ENCODE measurements around the gene FBXO11. TPM values are rescaled to one million over a fixed set of nuclear protein-coding genes. Genes with fewer than 3 reads are reported as not detected.

Gene FBXO11
- total and polyA plus RNA-seq, 11 donors = 19.7 to 52.4 (median 33.2) TPM

- Histone ChIP-seq H3K27ac (peak overlapping the region in 1 of 12 donors; percentile 28), H3K27me3 (no peaks in the 10 kb centered on the region), H3K4me1 (peaks cover 0 to 15% (median 0%) of the 10 kb centered on the region in 12 donors), H3K36me3 (peaks cover 0 to 100% (median 97%) of the 10 kb centered on the region in 9 donors), H3K4me3 (no peak overlapping the region), H3K9me3 (peaks cover 0 to 15% (median 9%) of the 10 kb centered on the region in 12 donors)
- TF ChIP-seq POLR2A (IDR thresholded peaks at IDR 0.05) (no peak), CTCF (IDR thresholded peaks at IDR 0.05) (no peak)
- no peak for ATAC-seq
- 93 to 96% (median 95%) methylated on average over 6 of the region's 6 CpGs for WGBS, 4 donors
- DNase-seq = no peak
- intact Hi-C loops (cut with DNase I) = no loop called here
Measured at GRCh38 chr2:47799031-47799609, 107.2 kb downstream of the FBXO11 start.

- TF ChIP-seq POLR2A (IDR thresholded peaks at IDR 0.05) = no peak
- peak in 3 of 4 donors; percentile 34 to 61 (median 56) for ATAC-seq
- H3K4me1 ChIP-seq = peaks cover 0 to 15% (median 0%) of the 10 kb centered on the region in 12 donors
- H3K4me3 ChIP-seq = no peak overlapping the region
- H3K27me3 ChIP-seq = no peaks in the 10 kb centered on the region
- no peak for DNase-seq
- peak overlapping the region in 1 of 12 donors; percentile 28 for H3K27ac ChIP-seq
- peaks cover 0 to 10% (median 5%) of the 10 kb centered on the region in 12 donors for H3K9me3 ChIP-seq
- H3K36me3 ChIP-seq = peaks cover 0 to 96% (median 93%) of the 10 kb centered on the region in 9 donors
- 82 to 89% (median 83%) methylated on average over 6 of the region's 6 CpGs for WGBS, 4 donors
- intact Hi-C loops (cut with DNase I) = no loop called here
Measured at GRCh38 chr2:47798631-47799030, 107.7 kb downstream of the FBXO11 start.

- H3K9me3 ChIP-seq = no peaks in the 10 kb centered on the region
- TF ChIP-seq POLR2A (IDR thresholded peaks at IDR 0.05) (no peak), CTCF (IDR thresholded peaks at IDR 0.05) (no peak)
- H3K4me1 ChIP-seq = peaks cover 0 to 15% (median 0%) of the 10 kb centered on the region in 12 donors
- no peak overlapping the region for H3K27ac ChIP-seq
- WGBS, 4 donors = 88 to 95% (median 91%) methylated on average over 2 of the region's 2 CpGs
- no peak overlapping the region for H3K4me3 ChIP-seq
- no peaks in the 10 kb centered on the region for H3K27me3 ChIP-seq
- H3K36me3 ChIP-seq = peaks cover 0 to 85% (median 75%) of the 10 kb centered on the region in 9 donors
- DNase-seq = no peak
- intact Hi-C loops (cut with DNase I) = no loop called here
- no peak for ATAC-seq
Measured at GRCh38 chr2:47796090-47796697, 110.1 kb downstream of the FBXO11 start.

GRCh38 chr2:47785986-47786385 lies 120.3 kb downstream of the FBXO11 start:
- peaks cover 0 to 38% (median 10%) of the 10 kb centered on the region in 12 donors for H3K4me1 ChIP-seq
- intact Hi-C loops (cut with DNase I) = loop anchor here in 5 of 10 donors (10.0 kb wide), 2 partner anchors 119 to 319 kb away; partner anchors contain the start of gene FBXO11 (in 4 of the 5)
- no peak for ATAC-seq

More at GRCh38 chr2:47785986-47786385, 120.3 kb downstream of the FBXO11 start:
- TF ChIP-seq CTCF (IDR thresholded peaks at IDR 0.05) = no peak
- TF ChIP-seq POLR2A (IDR thresholded peaks at IDR 0.05) = no peak
- H3K4me3 ChIP-seq = peak overlapping the region in 1 of 12 donors; percentile 43
- no peak for DNase-seq
- H3K27me3 ChIP-seq = no peaks in the 10 kb centered on the region
- peaks cover 0 to 5% (median 0%) of the 10 kb centered on the region in 9 donors for H3K36me3 ChIP-seq
- H3K9me3 ChIP-seq = no peaks in the 10 kb centered on the region
- 83 to 91% (median 87%) methylated on average over 7 of the region's 7 CpGs for WGBS, 4 donors
- H3K27ac ChIP-seq = peak overlapping the region in 1 of 12 donors; percentile 52

Data from heart left ventricle (tissue), 16 donors.